Epithelial cell of esophagus (primary cell): ENCODE measurements around the gene PPP2R3B.

Source experiments
- DNase-seq: peaks from one replicate; pipeline ENCODE4 v3.0.0; 2010; ENCODE audit warnings: low read depth
- H3K4me3 ChIP-seq: 2 replicates; pipeline ENCODE4 v1.5.1; 2011; ENCODE audit warnings: mild to moderate bottlenecking, low read length, control low read depth
- TF ChIP-seq, protein P1 (sequence below): IDR thresholded peaks from 2 replicates; pipeline ENCODE4 v1.5.1; 2011; ENCODE audit warnings: low read depth, mild to moderate bottlenecking, low read length, control low read depth, inconsistent platforms; ENCODE audit not compliant: insufficient read depth; ENCODE audit errors: missing control alignments

PPP2R3B gene

DNA sequence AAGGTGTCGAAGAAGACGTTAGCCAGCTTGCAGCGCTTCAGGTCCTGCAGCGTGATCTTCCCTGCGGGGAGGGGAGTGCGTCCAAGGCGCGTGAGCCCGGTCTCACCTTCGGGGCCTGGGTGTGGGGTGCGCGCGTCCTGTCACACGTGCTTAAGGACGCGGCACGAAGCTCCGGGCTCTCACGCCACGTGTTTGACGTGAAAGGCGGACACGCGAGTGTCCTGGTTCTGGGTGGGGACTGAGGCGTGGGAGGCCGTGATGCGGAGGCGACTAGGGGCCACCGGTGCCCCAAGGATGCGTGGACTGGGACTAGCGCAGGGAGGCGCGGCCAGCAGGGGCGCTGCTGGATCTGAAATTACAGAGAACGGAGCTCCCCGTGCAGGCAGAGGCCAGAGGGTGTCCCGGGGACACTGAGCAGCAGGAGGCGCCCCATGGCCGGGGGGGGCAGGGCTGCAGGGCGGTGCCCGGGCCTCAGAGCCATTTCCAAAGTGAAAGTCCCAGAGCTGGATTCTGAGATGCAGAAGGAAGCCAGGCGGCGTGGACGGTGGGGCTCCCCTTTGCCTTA is 47.8 kb downstream of the PPP2R3B start:
- TF ChIP-seq, protein P1, sequence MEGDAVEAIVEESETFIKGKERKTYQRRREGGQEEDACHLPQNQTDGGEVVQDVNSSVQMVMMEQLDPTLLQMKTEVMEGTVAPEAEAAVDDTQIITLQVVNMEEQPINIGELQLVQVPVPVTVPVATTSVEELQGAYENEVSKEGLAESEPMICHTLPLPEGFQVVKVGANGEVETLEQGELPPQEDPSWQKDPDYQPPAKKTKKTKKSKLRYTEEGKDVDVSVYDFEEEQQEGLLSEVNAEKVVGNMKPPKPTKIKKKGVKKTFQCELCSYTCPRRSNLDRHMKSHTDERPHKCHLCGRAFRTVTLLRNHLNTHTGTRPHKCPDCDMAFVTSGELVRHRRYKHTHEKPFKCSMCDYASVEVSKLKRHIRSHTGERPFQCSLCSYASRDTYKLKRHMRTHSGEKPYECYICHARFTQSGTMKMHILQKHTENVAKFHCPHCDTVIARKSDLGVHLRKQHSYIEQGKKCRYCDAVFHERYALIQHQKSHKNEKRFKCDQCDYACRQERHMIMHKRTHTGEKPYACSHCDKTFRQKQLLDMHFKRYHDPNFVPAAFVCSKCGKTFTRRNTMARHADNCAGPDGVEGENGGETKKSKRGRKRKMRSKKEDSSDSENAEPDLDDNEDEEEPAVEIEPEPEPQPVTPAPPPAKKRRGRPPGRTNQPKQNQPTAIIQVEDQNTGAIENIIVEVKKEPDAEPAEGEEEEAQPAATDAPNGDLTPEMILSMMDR: no peak
- no peak overlapping the region for H3K4me3 ChIP-seq
- no peak for DNase-seq

DNA sequence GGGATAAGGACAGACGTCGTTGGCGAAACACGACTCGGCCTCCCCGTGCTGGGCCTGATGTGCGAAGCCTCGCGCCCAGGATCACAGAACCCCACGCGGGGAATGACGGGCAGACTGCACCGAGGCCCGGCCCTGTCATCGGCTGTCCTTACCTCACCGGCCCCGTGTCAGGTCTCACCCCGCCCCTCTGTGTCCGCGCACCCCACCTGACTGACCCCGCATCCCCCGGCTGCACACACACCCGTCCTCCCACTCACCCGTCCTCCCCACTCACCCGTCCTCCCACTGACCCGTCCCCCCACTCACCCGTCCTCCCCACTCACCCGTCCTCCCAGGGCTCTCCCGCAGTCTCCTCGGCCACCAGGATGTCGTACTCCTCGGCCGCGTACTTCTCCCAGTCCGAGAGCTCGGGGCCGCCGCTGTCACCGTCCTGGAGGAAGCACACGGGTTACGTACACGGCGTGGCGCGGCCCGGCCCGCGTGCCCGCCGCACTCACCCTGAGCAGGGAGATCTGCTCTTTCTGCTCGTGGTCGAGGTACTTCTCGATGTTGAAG is 48.3 kb downstream of the PPP2R3B start:
- TF ChIP-seq, protein P1: no peak
- H3K4me3 ChIP-seq: no peak overlapping the region
- DNase-seq: no peak

DNA sequence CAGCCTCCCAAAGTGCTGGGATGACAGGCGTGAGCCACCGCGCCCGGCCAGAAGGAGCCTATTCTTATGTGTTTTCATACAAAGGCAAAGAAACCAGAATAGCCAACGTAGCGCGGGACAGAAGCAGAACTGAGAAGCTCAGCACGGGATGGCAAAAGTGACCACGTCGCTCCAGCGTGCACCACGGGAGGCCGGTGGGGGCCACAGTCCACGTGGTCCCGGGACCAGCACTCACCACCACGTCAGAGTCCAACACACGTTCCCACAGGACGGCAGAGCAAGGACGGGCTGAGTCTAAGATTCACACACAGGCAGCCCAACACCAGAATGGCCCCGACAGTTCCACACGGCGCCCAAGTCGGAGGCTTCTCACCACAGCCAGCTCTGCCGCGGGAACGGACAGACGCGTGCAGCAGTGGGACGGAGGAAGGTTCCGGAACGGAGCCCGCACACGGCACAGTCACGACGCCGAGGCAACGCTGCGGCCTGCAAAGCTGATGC is 49.3 kb downstream of the PPP2R3B start:
- no peak for DNase-seq
- no peak overlapping the region for H3K4me3 ChIP-seq
- TF ChIP-seq, protein P1: no peak

DNA sequence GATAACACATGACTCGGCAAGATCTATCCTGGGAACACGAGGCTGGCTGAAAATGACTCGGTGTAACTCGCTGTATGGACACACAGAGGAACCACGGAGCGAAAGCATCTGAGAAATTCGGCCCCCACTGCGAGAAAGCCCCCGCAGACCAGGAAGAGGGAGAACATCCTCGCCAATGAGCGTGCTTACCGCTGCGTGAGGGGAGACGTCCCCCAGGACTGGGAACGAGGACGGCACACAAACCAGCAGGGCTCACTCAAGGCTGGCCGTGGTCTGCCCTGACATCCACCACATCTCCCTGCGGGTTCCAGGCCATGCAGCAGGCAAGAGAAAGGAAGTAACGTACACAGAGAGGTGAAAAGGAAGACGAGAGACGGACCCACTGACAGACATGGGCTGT is 50.5 kb downstream of the PPP2R3B start:
- DNase-seq: no peak
- TF ChIP-seq, protein P1: no peak
- H3K4me3 ChIP-seq: no peak overlapping the region

DNA sequence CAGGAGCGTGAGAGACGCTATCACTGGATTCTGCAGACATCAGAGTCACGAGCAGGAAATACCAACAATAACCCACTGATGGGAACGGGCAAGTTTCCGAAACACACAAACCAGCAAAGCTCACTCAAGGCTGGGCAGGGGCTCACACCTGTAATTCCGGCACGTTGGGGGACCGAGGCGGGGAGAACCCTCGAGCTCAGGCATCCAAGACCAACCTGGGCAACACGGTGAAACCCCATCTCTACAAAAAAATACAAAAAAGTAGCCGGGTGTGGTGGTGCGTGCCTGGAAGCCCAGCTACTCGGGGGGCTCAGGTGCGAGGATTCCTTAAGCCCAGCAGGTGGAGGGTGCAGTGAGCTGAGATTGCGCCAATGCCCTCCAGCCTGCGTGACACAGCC is 51.0 kb downstream of the PPP2R3B start:
- H3K4me3 ChIP-seq: no peak overlapping the region
- TF ChIP-seq, protein P1: no peak
- DNase-seq: no peak

DNA sequence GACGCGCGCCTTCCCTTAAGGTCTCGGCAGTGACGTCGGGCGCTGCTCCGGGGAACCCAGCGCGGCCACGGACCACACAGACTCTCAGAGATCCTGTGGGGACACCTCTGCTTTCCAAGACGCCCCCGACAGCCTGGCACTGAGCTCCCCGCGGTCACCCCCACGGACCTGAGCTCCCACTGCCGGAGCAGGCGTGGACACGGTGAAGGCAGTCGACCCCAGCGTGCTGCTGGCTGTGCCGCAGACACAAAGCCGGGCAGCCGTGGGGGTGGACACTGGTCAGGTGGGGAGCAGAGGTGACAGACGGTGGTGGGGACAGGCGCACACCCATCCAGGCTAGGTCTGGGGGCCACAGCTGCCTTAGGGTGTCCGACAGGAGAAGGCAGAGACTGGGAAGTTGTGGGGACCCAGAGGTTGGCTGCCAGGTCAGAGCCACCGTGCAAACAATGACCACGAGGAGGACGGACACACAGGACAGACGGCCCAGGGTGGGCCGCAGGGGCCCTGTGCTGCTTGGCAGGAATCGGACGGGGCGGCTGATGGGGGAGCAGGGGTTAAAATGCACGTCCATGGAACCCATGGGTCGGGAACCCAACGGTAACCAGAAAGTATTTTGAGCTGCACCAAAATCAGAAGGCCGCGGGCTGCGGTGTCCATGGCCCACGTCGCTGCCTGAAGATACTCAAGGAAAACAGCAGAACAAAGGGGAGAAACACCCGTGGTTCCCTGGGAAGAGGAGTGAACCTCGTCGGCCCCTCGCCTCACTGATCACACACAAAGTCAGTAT is 51.5 kb downstream of the PPP2R3B start:
- DNase-seq: no peak
- no peak overlapping the region for H3K4me3 ChIP-seq
- TF ChIP-seq, protein P1: no peak
